Measurements from ENCODE around the gene VSTM2L.
"Not testable (repeated sequence)": the region's sequence is repeated elsewhere in the genome, so short reads cannot be mapped to it uniquely, and the experiment has no call there.

The VSTM2L gene

GRCh38 chr20:37956107-37956585, 53.2 kb downstream of the VSTM2L start:
- no peak for TF ChIP-seq CTCF (IDR thresholded peaks at IDR 0.05; ENCODE audit: borderline replicate concordance, control extremely low read depth, extremely low read depth, insufficient read depth, missing control alignments)
- in situ Hi-C loops (cut with MboI; ENCODE audit: low sequenced_read_pairs, unreplicated experiment), result no loop called here
- no peak for DNase-seq (ENCODE audit: low spot score)

- no peak for DNase-seq (ENCODE audit: low spot score)
- TF ChIP-seq CTCF (IDR thresholded peaks at IDR 0.05; ENCODE audit: borderline replicate concordance, control extremely low read depth, extremely low read depth, insufficient read depth, missing control alignments), result no peak
- in situ Hi-C loops (cut with MboI; ENCODE audit: low sequenced_read_pairs, unreplicated experiment), result no loop called here
Measured at GRCh38 chr20:37958856-37959520, 56.1 kb downstream of the VSTM2L start.

GRCh38 chr20:37961066-37961465, 58.1 kb downstream of the VSTM2L start:
- in situ Hi-C loops (cut with MboI; ENCODE audit: low sequenced_read_pairs, unreplicated experiment), result no loop called here
- TF ChIP-seq CTCF (IDR thresholded peaks at IDR 0.05; ENCODE audit: borderline replicate concordance, control extremely low read depth, extremely low read depth, insufficient read depth, missing control alignments), result no peak
- no peak for DNase-seq (ENCODE audit: low spot score)

GRCh38 chr20:37963483-37963882, 60.6 kb downstream of the VSTM2L start:
- DNase-seq (ENCODE audit: low spot score); in situ Hi-C loops (cut with MboI; ENCODE audit: low sequenced_read_pairs, unreplicated experiment): not testable (repeated sequence)

GRCh38 chr20:37968841-37969401, 66.0 kb downstream of the VSTM2L start:
- no peak for DNase-seq (ENCODE audit: low spot score)
- in situ Hi-C loops (cut with MboI; ENCODE audit: low sequenced_read_pairs, unreplicated experiment), result no loop called here
- TF ChIP-seq CTCF (IDR thresholded peaks at IDR 0.05; ENCODE audit: borderline replicate concordance, control extremely low read depth, extremely low read depth, insufficient read depth, missing control alignments), result no peak

GRCh38 chr20:37969949-37970855, 67.3 kb downstream of the VSTM2L start:
- no peak for DNase-seq (ENCODE audit: low spot score)
- in situ Hi-C loops (cut with MboI; ENCODE audit: low sequenced_read_pairs, unreplicated experiment), result no loop called here
- no peak for TF ChIP-seq CTCF (IDR thresholded peaks at IDR 0.05; ENCODE audit: borderline replicate concordance, control extremely low read depth, extremely low read depth, insufficient read depth, missing control alignments)

Data from GM13976 (cell line).